NCI-H146 (cell line): Measurements from ENCODE around the gene PRKAG3.
A peak's percentile ranks its signal among the peaks of the same experiment; 100 is the strongest.

Experiments used
- DNase-seq: peaks from one replicate; lab custom pipeline; 2025; lab: John Stamatoyannopoulos, UW

The PRKAG3 gene

DNA sequence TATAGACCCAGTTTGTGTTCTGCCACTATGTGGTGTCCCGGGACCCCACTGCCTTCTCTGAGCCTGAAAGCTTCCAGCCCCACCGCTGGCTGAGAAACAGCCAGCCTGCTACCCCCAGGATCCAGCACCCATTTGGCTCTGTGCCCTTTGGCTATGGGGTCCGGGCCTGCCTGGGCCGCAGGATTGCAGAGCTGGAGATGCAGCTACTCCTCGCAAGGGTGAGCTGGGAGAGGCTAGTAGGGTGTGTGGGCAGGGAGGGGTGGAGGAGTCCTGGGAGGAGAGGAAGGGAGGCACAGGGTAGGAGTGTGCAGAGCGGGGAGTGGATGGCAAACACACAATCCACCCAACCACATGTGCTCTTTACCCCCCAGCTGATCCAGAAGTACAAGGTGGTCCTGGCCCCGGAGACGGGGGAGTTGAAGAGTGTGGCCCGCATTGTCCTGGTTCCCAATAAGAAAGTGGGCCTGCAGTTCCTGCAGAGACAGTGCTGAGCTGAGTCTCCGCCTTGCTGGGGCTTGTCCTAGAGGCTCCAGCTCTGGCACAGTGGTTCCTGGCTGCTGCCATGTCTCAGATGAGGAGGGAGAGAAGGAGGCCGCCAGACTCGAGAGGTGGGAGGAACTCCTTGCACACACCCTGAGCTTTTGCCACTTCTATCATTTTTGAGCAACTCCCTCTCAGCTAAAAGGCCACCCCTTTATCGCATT, 16.9 kb downstream of the PRKAG3 start:
- no peak for DNase-seq

- DNase-seq, result no peak
Observed at GRCh38 chr2:218813771-218814460, 17.7 kb downstream of the PRKAG3 start.

GRCh38 chr2:218812861-218813260, 18.7 kb downstream of the PRKAG3 start:
- DNase-seq, result no peak

DNA sequence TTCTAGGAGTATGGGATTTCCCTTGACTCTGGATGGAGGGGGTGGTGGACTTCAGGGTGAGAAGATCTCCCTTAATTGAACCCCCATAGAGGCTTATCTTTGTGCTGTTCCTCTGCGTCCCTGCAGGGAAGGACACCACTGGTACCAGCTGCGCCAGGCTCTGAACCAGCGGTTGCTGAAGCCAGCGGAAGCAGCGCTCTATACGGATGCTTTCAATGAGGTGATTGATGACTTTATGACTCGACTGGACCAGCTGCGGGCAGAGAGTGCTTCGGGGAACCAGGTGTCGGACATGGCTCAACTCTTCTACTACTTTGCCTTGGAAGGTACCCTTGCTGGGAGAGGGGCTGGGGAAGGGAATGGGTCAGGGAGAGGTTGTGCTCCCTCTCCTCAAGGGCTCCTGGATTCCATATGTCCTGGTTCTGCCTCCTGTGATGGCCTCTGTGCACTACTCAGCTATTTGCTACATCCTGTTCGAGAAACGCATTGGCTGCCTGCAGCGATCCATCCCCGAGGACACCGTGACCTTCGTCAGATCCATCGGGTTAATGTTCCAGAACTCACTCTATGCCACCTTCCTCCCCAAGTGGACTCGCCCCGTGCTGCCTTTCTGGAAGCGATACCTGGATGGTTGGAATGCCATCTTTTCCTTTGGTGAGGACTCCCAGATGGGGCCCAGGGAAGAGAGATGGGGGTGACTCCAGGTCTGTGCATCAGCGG, 19.3 kb downstream of the PRKAG3 start:
- DNase-seq, result no peak

DNA sequence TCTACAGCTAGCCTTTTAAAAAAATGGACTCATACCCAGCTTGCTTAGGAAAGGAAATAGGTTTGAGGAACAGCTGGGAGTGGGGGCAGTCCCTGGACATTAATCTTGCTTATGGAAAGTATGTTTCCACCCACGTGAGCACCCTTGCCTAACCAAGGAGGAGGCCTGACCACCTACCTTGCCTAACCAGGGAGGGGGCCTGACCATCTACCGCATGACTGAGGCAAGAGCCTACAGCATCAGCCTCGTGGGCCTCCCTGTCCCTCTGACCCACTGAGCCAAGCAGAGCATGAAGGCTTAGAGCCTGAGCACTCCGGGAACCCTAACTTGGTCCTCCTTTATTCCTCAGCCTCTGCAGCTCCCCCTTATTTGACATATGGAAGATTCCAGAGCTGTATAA, 20.2 kb downstream of the PRKAG3 start:
- DNase-seq, result no peak

- no peak for DNase-seq
Observed at GRCh38 chr2:218810256-218810655, 21.3 kb downstream of the PRKAG3 start.

DNA sequence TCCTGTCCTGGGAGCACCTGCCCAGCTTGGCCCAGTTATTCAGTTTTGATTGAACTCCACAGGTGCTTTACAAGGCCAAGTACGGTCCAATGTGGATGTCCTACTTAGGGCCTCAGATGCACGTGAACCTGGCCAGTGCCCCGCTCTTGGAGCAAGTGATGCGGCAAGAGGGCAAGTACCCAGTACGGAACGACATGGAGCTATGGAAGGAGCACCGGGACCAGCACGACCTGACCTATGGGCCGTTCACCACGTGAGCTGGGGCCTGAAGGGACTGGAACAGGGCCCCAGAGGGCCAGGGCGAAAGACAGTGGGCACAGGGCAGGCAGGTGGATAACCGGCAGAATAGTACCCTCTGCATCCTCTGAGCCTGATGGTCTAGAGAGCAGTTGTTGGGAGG, 22.1 kb downstream of the PRKAG3 start:
- no peak for DNase-seq

GRCh38 chr2:218807626-218808025, 24.0 kb downstream of the PRKAG3 start:
- DNase-seq, result no peak

- no peak for DNase-seq
Observed at GRCh38 chr2:218806346-218806978, 25.1 kb downstream of the PRKAG3 start.

DNA sequence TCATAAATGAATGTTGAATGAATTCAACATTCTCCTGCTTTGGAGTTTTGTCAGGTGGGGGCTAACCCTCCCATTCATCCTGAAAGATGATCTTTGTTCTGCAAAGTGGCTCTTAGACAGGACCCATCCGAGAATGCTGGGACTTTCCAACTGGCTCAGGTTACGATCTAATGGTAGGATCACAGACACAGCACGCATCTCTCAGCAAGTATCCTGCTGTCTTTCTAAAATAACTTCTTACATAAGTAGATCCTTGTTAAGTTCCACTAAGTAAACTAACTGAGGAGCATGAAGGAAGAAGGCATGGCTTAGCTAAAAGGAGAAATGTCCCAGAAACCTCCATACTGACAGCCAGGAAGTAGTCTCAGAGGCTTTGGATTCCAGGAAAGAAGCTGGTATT, 26.0 kb downstream of the PRKAG3 start:
- no peak for DNase-seq

DNA sequence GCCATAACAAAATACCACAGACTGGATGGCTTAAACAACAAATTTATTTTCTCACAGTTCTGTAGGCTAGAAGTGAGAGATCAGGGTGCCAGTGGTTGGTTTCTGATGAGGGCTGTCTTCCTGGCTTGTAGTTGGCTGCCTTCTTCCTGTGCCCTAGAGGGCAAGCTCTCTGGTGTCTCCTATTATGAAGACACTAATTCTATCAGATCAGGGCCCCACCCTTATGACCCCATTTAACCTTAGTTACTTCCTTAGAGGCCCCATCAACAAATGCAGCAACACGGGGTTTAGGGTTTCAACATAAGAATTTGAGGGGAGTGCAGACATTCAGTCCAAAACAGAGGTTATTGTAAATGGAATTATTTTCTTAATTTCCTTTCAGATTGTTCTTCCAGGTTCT, 26.8 kb downstream of the PRKAG3 start:
- no peak for DNase-seq

DNA sequence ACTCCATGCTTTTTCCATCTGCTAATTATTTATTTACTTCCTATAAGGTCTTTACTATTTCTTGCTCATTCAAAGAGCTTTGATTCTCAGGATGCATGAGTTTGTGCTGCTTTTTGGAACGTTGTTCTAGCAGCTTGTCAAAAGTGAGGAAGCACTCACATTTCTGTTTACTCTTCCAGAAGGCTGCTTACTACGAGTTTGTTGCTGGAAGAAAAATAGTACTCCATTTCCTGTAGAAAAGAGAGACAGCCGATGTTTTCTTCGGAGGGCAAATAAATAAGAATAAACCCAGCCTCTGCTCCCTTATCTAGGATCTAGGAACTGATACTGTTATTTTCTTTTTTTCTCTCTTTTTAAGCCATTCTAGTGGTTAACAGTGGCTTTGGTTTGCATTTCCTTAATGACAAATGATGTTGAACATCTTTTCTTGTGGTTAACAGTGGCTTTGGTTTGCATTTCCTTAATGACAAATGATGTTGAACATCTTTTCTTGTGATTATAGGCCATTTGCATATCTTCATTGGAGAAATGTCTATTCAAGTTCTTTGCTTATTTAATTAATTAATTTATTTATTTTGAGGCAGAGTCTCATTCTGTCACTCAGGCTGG, 29.1 kb downstream of the PRKAG3 start:
- no peak for DNase-seq

DNA sequence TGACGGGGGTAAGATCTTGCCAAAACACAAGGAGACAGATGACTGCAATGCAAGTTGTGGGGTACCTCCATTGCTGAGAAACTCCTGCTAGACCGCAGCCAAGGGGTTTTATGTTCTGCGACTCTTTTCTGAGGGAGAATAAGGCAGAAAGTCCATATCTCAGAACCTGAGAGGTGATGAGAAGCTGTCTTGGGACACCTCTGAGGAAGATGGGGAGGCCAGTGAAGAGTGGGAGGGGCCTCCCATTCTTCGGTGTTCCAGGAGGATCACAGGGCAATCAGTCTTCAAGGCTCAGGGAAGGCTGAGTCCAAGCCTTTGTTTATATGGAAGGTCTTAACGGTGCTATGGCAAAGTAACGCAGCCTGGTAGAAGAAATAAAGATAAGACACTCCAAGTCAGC, 31.6 kb downstream of the PRKAG3 start:
- DNase-seq, result no peak

DNA sequence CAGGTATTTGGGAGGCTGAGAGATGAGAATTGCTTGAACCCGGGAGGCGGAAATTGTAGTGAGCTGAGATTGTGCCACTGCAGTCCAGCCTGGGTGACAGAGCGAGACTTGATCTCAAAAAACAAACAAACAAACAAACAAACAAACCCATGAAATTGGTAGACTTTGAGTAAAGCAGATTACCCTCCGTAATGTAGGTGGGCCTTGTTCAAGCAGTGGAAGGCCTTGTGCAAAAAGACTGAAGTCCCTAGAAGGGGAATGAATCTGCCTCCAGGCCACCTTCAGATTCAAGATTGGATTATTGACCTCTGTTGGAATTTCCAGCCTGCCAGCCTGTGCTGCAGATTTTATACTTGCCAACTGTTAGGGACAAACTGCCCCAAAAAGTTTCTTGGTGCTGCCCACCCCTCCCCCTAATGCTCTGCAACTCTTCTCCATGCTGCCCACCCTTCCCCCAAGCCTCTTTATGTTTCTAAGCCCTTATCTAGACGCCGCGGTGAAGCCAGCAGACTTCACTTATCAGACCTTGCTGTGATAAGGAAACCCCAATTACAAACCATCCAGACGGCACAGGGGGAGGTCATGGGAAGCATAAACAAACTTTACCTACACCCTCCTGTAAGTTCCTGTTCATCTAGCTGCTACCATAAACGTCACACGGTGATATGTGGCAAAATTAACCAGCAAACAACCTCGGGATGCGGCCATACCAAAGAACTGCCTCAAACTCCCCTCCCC, 32.7 kb downstream of the PRKAG3 start:
- DNase-seq, result peak; percentile 3

DNA sequence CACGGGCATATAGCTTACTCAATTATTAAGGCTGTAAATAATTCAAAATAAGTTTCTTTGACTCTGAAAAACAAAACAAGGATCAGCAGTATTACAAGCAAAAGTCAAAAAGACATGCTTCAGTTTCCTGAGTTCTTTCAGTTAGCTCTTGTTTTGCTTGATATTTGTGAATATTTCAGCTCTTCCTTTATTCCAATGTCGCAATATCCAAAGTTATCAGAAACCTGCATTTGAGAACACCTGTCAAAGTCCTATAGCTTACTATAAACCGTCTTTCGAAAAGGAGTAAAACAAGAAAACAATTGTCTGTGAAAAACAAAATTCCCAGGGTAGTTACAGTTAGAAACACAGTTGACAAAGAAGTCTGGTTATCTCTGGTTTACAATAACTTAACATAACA, 34.9 kb downstream of the PRKAG3 start:
- no peak for DNase-seq

- no peak for DNase-seq
Observed at GRCh38 chr2:218792433-218792832, 39.2 kb downstream of the PRKAG3 start.

- DNase-seq, result no peak
Observed at GRCh38 chr2:218788529-218789255, 42.9 kb downstream of the PRKAG3 start.

DNA sequence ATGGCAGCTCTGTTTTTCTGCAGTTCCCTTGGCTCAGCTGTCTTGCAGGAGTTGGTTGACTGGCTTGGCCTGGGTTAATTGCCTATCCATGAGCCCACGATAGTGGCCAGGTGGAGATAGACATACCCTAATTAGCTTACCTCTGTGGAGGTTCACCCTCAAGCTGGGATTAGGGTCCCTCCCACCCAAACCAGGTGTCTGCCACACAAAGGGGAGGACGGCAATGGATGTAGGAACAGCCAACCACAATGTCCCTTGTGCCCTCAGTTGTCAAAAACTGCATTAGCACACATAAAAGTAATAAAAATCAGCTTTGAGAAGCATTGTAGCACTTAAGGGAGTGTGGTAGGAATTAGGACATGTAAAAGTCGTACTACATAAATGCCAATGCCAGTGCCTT, 45.5 kb downstream of the PRKAG3 start:
- no peak for DNase-seq

GRCh38 chr2:218785103-218785502, 46.5 kb downstream of the PRKAG3 start:
- DNase-seq, result peak; percentile 20

- DNase-seq, result no peak
Observed at GRCh38 chr2:218783688-218784087, 47.9 kb downstream of the PRKAG3 start.

GRCh38 chr2:218782528-218782844, 49.1 kb downstream of the PRKAG3 start:
- no peak for DNase-seq
